ENCODE measurements around the gene FLACC1.

FLACC1 gene

GRCh38 chr2:201254081-201254730 lies 102.9 kb downstream of the FLACC1 start:
- DNase-seq (ENCODE audit: low spot score), result no peak

DNA sequence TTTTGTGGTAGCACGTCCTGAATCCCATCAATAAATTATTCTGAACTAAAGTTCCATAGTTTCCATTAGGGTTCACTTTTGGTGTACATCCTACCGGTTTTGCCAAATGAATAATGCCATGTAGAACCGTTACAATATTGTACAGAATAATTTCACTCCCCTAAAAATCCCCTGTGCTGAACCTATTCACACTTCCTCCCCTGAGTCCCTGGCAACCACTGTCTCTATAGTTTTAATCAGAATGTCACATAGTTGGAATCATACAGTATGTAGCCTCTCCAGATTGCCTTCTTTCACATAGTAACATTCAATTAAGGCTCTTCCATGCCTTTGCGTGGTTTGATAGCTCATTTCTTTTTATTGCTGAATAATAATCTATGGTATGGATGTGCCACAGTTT lies 106.4 kb downstream of the FLACC1 start:
- DNase-seq (ENCODE audit: low spot score), result no peak

DNA sequence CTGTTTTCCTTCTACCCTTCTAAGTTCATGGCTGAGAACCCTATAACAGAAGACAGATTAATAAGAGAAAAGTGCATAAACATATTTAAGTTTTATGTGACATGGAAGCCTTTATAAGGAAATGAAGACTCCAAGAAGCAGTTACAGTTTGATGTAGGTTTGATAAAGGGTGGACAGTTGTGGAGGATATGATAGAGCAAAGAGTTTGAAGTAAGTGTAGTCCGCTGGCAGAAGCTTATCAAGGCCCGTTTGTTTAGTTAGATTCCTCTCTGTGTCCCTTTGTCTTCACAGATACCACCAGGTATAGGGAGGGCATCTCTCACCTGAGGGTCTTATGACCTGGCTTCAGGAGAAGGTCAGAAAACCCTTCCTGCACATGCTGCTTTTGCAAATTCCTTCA lies 107.3 kb downstream of the FLACC1 start:
- no peak for DNase-seq (ENCODE audit: low spot score)

- DNase-seq (ENCODE audit: low spot score), result no peak
Measured at GRCh38 chr2:201248288-201248844, 108.8 kb downstream of the FLACC1 start.

GRCh38 chr2:201246280-201246679 lies 110.9 kb downstream of the FLACC1 start:
- no peak for DNase-seq (ENCODE audit: low spot score)

GRCh38 chr2:201244829-201245228 lies 112.3 kb downstream of the FLACC1 start:
- no peak for DNase-seq (ENCODE audit: low spot score)

DNA sequence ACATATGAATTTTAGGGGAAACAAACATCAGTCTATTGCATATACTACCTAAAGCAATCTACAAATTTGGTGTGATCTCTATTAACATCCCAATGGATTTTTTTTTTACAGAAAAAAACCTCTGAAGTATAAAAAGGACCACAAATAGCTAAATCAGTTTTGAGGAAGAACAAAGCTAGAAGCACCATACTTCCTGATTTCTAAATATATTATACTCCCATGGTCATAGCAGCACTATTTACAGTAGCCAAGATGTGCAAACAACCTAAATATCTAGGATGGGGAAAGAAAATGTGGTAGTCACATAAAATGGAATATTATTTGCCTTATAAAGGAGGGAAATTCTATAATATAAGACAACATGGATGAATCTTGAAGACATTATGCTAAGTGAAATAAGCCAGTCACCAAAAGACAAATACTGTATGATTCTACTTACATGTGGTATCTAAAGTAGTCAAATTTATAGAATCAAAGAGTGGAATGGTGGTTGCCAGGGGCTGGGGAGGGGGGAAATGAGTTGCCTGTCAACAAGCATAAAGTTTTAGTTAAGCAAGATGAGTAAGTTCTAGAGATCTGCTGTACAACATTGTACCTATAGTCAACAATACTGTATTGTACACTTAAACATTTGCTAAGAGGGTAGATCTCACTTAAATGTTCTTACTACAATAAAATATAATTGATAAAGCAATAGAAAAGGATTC lies 114.4 kb downstream of the FLACC1 start:
- DNase-seq (ENCODE audit: low spot score), result no peak

GRCh38 chr2:201239167-201239935 lies 117.8 kb downstream of the FLACC1 start:
- peak; percentile 32 for DNase-seq (ENCODE audit: low spot score)
